HepG2 (cell line): ENCODE measurements around the gene HECTD4. TPM values are rescaled to one million over a fixed set of nuclear protein-coding genes. Genes with fewer than 3 reads are reported as not detected.

Experiments used
- DPF2 ChIP-seq: sonication (generic); formaldehyde crosslinking; IDR thresholded peaks from 2 replicates; pipeline ENCODE4 v1.4.0; 2020; ENCODE audit warnings: mild to moderate bottlenecking, low read depth, missing genetic modification reagents, borderline replicate concordance
- GATAD1 ChIP-seq: IDR thresholded peaks from 2 replicates; pipeline ENCODE4 v1.6.1; 2016; ENCODE audit warnings: missing genetic modification reagents, missing compliant biosample characterization
- KMT2A ChIP-seq: sonication (generic); formaldehyde crosslinking; IDR thresholded peaks from 2 replicates; pipeline ENCODE4 v1.4.0; 2020; ENCODE audit warnings: missing genetic modification reagents
- MYPOP ChIP-seq: sonication (generic); formaldehyde crosslinking; IDR thresholded peaks from 2 replicates; pipeline ENCODE4 v1.8.1; 2023; ENCODE audit warnings: mild to moderate bottlenecking, moderate library complexity, missing genetic modification reagents
- NRL ChIP-seq: sonication (generic); formaldehyde crosslinking; IDR thresholded peaks from 2 replicates; pipeline ENCODE4 v1.5.0; 2020; ENCODE audit warnings: missing genetic modification reagents, mild to moderate bottlenecking, moderate library complexity, borderline replicate concordance
- PCBP1 ChIP-seq: fragments of 200-400 bp; formaldehyde crosslinking; IDR thresholded peaks from 2 replicates; pipeline ENCODE4 v1.6.1; 2017; ENCODE audit warnings: mild to moderate bottlenecking, low read depth, low read length, borderline replicate concordance
- SKIL ChIP-seq: sonication (generic); formaldehyde crosslinking; IDR thresholded peaks from 2 replicates; pipeline ENCODE4 v1.8.0; 2022; ENCODE audit warnings: missing genetic modification reagents, mild to moderate bottlenecking, moderate library complexity, borderline replicate concordance
- ZBTB3 ChIP-seq: sonication (generic); formaldehyde crosslinking; IDR thresholded peaks from 2 replicates; pipeline ENCODE4 v1.4.0; 2020; ENCODE audit warnings: low read depth, mild to moderate bottlenecking, moderate library complexity, missing genetic modification reagents, borderline replicate concordance
- ZFP36 ChIP-seq: fragments of 150-350 bp; IDR thresholded peaks from 2 replicates; pipeline ENCODE4 v1.6.1; 2018; ENCODE audit warnings: borderline replicate concordance, low read length, low read depth; ENCODE audit not compliant: partially characterized antibody
- ZGPAT ChIP-seq: IDR thresholded peaks from 2 replicates; pipeline ENCODE4 v1.6.1; 2016; ENCODE audit warnings: mild to moderate bottlenecking
- ZNF205 ChIP-seq: IDR thresholded peaks from 2 replicates; pipeline ENCODE4 v1.6.1; 2018; ENCODE audit warnings: missing biosample characterization, missing genetic modification reagents
- ZNF230 ChIP-seq: sonication (generic); formaldehyde crosslinking; IDR thresholded peaks from 2 replicates; pipeline ENCODE4 v1.4.0; 2020; ENCODE audit warnings: mild to moderate bottlenecking, missing genetic modification reagents
- ZNF281 ChIP-seq: sonication (generic); formaldehyde crosslinking; IDR thresholded peaks from 2 replicates; pipeline ENCODE4 v1.4.0; 2020; ENCODE audit warnings: missing genetic modification reagents, borderline replicate concordance
- ZNF354B ChIP-seq: sonication (generic); formaldehyde crosslinking; IDR thresholded peaks from 2 replicates; pipeline ENCODE4 v1.8.0; 2022; ENCODE audit warnings: mild to moderate bottlenecking, missing genetic modification reagents
- ZNF770 ChIP-seq: sonication (generic); formaldehyde crosslinking; IDR thresholded peaks from 2 replicates; pipeline ENCODE4 v1.5.0; 2020; ENCODE audit warnings: mild to moderate bottlenecking, missing genetic modification reagents
- polyA plus RNA-seq, 8 experiments: library from polyadenylated mRNA; depleted of rRNA in 3 of 8; stranded (reverse) in 7 of 8; unstranded in 1 of 8; fragments of >200 nt; fragmentation: Illumina TruSeq in 4 of 8; extraction: Trizol in 4 of 8; gene quantifications; 2 replicates each; pipeline versions ENCODE4 v1.2.1 to v1.2.3, GENCODE V29; 2011 to 2016; ENCODE audit warnings: low read depth in 4 of 8, missing spikeins in 1 of 8, mixed read lengths in 1 of 8; ENCODE audit not compliant: insufficient read depth in 1 of 8
- total RNA-seq, 5 experiments: library from RNA; depleted of rRNA; stranded (reverse); fragments of >200 nt; fragmentation: Illumina TruSeq; extraction: Trizol; gene quantifications; 2 replicates each; pipeline ENCODE4 v1.2.3, GENCODE V29; 2016; ENCODE audit warnings: low read depth in 1 of 5

Gene HECTD4
- total and polyA plus RNA-seq, 2 of the 13 experiments (the other 11 are each of a cell fraction or from before 2014, with no cell fraction given): 9.0 to 11.4 TPM

GRCh38 chr12:112116232-112117060, 265.8 kb downstream of the HECTD4 start (continued):
- TF ChIP-seq MYPOP (0 out of 2 replicates have a peak, but pooled peaks have one; percentile 15), KMT2A (CRISPR knock-in tag) (0 out of 2 replicates have a peak, but pooled peaks have one; percentile 31), ZNF205 (CRISPR knock-in tag) (0 out of 2 replicates have a peak, but pooled peaks have one; percentile 52), ZNF354B (CRISPR knock-in tag) (no peak), SKIL (CRISPR knock-in tag) (no peak), DPF2 (CRISPR knock-in tag) (no peak), ZBTB3 (CRISPR knock-in tag) (no peak), ZNF230 (CRISPR knock-in tag) (0 out of 2 replicates have a peak, but pooled peaks have one; percentile 9), GATAD1 (CRISPR knock-in tag) (peak; percentile 57), ZNF770 (CRISPR knock-in tag) (peak; percentile 48; the same call in 1 of the 2 replicates), PCBP1 (no peak), NRL (CRISPR knock-in tag) (no peak), ZFP36 (no peak), ZGPAT (CRISPR knock-in tag) (peak; percentile 51), ZNF281 (peak; percentile 57; the same call in 1 of the 2 replicates)
